Stimulated activated naive CD8-positive, alpha-beta T cell treated with anti-CD3 and anti-CD28 coated beads, Interleukin-15, Interleukin-2, amounts not matched to agents 100 ng/mL and 50 ng/mL, for 24 hours (primary cell): ENCODE data around the gene CGREF1.
A peak's percentile ranks its signal among the peaks of the same experiment; 100 is the strongest.

Experiments used
- H3K27ac Mint-ChIP-seq: one replicate; pipeline ENCODE4 v1.8.0; 2021; ENCODE audit warnings: mild to moderate bottlenecking, mixed read lengths
- H3K27me3 Mint-ChIP-seq: one replicate; pipeline ENCODE4 v1.8.0; 2021; ENCODE audit warnings: mixed read lengths
- H3K36me3 Mint-ChIP-seq: one replicate; pipeline ENCODE4 v1.8.0; 2021; ENCODE audit warnings: low read depth, mixed read lengths
- H3K4me1 Mint-ChIP-seq: one replicate; pipeline ENCODE4 v1.8.0; 2021; ENCODE audit warnings: low read depth, mixed read lengths
- H3K4me3 Mint-ChIP-seq: one replicate; pipeline ENCODE4 v1.8.0; 2021; ENCODE audit warnings: mild to moderate bottlenecking, mixed read lengths
- H3K9me3 Mint-ChIP-seq: one replicate; pipeline ENCODE4 v1.8.0; 2021; ENCODE audit warnings: mixed read lengths

CGREF1 gene

DNA sequence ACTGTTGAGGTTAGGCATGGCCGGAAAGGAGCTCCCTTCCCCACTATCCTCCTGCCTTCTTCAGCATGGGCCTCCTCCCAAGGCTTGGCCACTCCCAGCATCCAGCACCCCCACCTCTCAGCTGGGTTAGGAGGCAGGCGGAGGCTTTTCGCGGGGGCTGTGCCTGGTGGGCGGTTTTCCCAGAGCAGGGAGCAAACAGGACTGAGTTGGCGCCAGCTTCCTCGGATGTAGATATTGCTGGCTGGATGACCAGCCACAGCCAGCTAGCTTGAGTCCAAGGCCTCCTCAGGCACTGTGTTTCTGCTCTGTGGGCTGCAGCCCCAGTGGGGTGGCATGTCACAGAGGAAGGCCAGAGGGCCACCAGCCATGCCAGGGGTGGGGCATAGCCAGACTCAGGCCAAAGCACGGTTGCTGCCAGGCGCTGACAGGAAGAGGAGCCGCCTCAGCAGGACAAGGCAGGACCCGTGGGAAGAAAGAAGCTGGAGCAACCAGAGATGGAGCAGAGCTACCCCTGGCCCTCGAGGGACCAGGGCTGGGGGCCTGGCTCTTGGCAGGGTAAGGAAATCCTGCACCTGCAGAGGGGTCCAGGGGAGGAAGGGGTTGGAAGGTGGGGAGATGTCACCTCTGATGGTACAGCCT, 30.0 kb upstream of the CGREF1 start, which contains the start of gene TCF23:
Gene TCF23 (plus strand): TSS at position 204 of the 639 bp plus-strand sequence. CDS start 130 bp downstream, at position 334.
- Mint-ChIP-seq H3K27ac (no peak within 1 kb of the TSS), H3K4me3 (no peak within 1 kb of the TSS), H3K27me3 (peaks cover 4% of the 10 kb centered on the region), H3K4me1 (no peaks in the 10 kb centered on the region), H3K9me3 (no peaks in the 10 kb centered on the region), H3K36me3 (no peaks in the 10 kb centered on the region)

DNA sequence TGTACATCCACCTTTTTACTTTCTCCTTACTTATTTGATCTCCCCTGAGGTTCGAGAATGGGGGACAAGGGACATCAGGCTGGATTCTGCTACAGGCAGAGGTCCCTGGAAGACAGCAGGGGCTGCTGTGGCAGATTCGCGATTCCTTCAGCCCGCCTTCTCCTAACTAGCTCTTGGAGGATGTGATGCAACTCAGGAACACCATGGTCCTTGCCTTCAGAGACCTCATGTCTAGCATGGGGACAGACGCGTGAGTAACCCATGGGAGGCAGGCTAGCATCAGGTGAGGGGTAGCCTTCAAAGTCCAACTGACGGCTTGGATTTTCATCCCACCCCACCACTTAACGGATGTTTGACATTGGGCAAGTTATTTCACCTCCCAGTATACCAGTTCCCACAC, 29.0 kb upstream of the CGREF1 start:
- Mint-ChIP-seq H3K4me3 (no peak overlapping the region), H3K27me3 (peaks cover 11% of the 10 kb centered on the region), H3K36me3 (no peaks in the 10 kb centered on the region), H3K27ac (no peak overlapping the region), H3K9me3 (no peaks in the 10 kb centered on the region), H3K4me1 (no peaks in the 10 kb centered on the region)

DNA sequence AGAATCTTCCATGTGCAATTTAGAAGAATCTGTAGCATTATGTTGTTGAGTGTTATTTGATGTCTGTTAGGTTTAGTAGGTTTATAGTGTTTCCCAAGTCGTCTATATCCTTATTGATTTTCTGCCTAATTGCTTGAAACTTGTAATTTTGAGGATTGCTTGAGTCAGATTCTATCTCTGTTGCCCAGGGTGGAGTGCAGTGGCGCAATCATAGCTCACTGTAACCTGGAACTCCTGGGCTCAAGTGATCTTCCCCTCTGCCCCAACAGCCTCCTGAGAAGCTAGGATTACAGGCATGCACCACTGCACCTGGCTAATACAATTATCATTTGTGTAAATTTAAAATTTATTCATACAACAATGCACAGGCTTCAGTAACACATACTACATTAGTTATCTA, 26.8 kb upstream of the CGREF1 start:
- Mint-ChIP-seq H3K27me3 (peaks cover 11% of the 10 kb centered on the region), H3K36me3 (no peaks in the 10 kb centered on the region), H3K9me3 (no peaks in the 10 kb centered on the region), H3K27ac (no peak overlapping the region), H3K4me1 (no peaks in the 10 kb centered on the region), H3K4me3 (no peak overlapping the region)

DNA sequence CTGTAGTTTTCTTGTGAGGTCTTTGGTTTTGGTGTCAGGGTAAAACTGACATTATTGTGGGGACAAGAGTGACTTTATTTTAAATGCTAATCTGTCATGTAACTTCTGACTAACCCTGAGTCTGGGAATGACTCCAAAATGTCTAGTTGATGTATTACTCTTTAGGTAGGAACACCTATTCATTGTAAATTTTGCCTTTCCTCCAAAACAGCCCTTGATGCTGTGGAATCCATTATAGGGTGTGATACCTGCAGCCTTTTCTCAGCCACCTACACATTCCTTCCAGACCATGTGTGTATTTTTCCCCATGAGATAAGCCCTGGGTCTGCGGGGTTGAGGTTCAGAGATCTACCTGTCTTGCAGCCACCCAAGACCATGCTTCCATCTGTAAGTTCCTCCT, 24.4 kb upstream of the CGREF1 start:
- H3K4me3 Mint-ChIP-seq, result no peak overlapping the region
- no peak overlapping the region for H3K27ac Mint-ChIP-seq
- H3K9me3 Mint-ChIP-seq, result no peaks in the 10 kb centered on the region
- H3K36me3 Mint-ChIP-seq, result no peaks in the 10 kb centered on the region
- H3K27me3 Mint-ChIP-seq, result peaks cover 8% of the 10 kb centered on the region
- H3K4me1 Mint-ChIP-seq, result no peaks in the 10 kb centered on the region

DNA sequence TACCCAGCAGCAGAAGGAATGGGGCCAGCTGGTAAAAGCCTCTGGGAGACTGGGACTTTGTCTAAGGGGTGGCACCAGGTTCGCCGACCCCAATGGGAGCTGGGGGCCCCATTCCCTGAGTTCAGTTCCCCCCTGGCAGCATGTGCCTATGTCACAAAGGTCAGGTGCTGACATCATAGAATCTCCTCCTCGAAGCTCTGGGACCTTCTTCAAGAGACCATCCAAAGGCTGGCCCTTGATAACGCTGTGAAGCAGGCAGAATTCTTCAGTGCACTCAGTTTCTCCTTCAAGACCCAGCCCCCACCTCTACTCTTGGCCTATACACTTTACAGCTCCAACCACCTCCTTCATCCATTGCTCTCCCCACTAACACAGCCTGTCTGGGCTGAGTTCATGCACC, 20.4 kb upstream of the CGREF1 start, which contains the start of gene PRR30:
Gene PRR30 (minus strand): TSS at position 101 of the 400 bp plus-strand sequence. CDS start 1,081 bp downstream, outside the sequence.
- peaks cover 10% of the 10 kb centered on the region for H3K4me1 Mint-ChIP-seq
- no peak within 1 kb of the TSS for H3K27ac Mint-ChIP-seq
- peaks cover 7% of the 10 kb centered on the region for H3K27me3 Mint-ChIP-seq
- no peaks in the 10 kb centered on the region for H3K9me3 Mint-ChIP-seq
- no peaks in the 10 kb centered on the region for H3K36me3 Mint-ChIP-seq
- H3K4me3 Mint-ChIP-seq, result no peak within 1 kb of the TSS

DNA sequence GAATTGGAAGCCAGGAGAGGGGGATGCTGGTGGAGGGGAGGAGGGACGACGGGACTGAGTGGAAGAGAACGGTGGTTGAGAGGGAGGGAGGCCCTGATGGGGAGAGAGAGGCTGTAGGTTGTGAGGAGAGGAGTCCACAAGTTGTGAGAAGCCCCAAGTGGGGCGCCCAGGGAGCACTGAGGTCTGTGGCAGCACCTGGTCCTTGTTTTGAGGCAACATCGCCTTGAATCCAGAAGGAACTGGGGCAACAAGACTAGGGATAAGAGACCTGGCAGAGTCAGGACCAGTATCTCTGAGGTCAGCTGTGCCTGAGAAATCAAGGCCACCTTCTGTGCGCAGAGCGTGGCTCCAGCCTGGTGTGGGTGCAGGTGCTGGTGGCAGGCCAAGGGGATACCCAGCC, 19.2 kb upstream of the CGREF1 start:
- H3K36me3 Mint-ChIP-seq, result peaks cover 7% of the 10 kb centered on the region
- peaks cover 17% of the 10 kb centered on the region for H3K4me1 Mint-ChIP-seq

DNA sequence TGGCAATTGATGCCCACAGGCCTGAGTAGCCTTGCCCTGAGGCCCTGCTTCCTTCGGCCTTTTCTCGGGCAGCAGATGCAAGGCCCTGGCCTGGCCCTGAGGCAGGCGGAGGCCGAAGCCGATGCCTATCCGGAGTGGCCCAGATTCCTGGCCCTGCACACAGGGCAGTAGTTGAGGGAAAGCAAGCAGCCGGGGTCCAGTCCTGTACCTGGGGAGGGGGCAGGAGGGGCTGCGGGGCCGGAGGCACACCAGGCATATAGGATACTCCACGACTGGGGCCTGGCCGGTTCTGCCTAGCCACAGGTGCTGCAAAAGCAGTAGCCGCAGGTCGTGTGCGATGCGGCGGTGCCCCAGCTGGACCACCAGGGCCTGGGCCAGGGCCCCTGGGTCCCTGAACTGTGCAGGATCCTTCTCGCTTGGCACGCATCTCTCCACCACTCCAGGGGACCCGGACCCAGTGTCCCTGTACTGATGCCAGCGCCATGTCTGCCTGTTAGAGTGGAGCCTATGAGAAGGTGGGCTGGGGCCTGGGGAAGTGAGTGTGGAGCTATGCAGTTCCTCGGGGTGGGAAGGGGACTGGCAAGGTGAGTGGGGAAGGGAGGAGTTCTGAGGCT, 18.5 kb upstream of the CGREF1 start:
- no peaks in the 10 kb centered on the region for H3K9me3 Mint-ChIP-seq
- H3K4me3 Mint-ChIP-seq, result no peak overlapping the region
- peaks cover 24% of the 10 kb centered on the region for H3K4me1 Mint-ChIP-seq
- no peak overlapping the region for H3K27ac Mint-ChIP-seq
- peaks cover 12% of the 10 kb centered on the region for H3K36me3 Mint-ChIP-seq
- no peaks in the 10 kb centered on the region for H3K27me3 Mint-ChIP-seq

More for the DNA sequence above, 19.2 kb upstream of the CGREF1 start:
- H3K27me3 Mint-ChIP-seq, result peaks cover 2% of the 10 kb centered on the region
- no peaks in the 10 kb centered on the region for H3K9me3 Mint-ChIP-seq
- H3K4me3 Mint-ChIP-seq, result no peak overlapping the region
- no peak overlapping the region for H3K27ac Mint-ChIP-seq

DNA sequence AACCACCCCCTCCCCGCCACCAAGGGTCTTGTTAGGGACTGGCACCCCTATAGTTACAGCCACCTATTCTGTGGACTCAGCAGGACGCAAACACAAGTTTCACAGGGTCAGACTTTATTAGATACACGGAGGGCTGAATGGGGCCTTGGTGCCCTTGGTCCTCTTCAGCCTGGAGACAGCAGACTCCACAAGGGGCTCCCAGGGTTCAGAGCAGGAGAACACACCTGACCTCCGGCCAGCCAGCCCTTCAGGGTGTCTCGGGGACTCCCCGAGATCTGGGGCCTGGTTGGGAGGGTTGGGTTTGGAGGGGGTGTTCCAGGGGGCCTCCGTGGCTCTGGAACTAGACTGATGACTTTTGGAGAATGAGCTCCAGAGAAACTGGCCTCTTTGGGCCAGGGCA, 17.8 kb upstream of the CGREF1 start:
- peaks cover 15% of the 10 kb centered on the region for H3K36me3 Mint-ChIP-seq
- H3K4me3 Mint-ChIP-seq, result no peak overlapping the region
- H3K4me1 Mint-ChIP-seq, result peaks cover 25% of the 10 kb centered on the region
- H3K9me3 Mint-ChIP-seq, result no peaks in the 10 kb centered on the region
- no peaks in the 10 kb centered on the region for H3K27me3 Mint-ChIP-seq
- no peak overlapping the region for H3K27ac Mint-ChIP-seq

DNA sequence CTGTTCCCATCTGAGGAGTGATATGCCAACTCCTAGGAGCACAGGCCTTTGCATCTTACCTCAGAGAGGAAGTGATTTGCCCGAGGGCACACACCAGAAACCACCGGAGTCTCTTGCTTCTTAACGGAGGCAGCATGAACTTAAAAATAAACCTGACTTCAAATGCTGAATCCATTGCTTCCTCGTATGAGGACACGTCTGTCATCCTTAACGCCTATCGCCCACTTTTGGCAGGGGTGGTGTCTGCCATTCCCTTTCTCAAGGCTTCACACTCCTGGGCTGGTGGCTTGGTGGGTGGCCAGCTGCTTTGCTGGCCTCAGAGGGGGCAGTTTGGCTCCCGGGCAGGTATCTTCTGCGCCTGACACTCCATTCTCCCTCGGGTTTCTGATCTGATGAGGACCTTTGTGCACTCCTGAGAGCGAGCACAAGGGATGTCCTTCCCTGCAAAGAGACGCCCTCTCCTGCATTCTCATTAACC, 16.6 kb upstream of the CGREF1 start:
- Mint-ChIP-seq H3K36me3 (peaks cover 22% of the 10 kb centered on the region), H3K9me3 (no peaks in the 10 kb centered on the region), H3K27me3 (no peaks in the 10 kb centered on the region), H3K4me3 (peak overlapping the region; percentile 55), H3K27ac (peak overlapping the region; percentile 31), H3K4me1 (peaks cover 25% of the 10 kb centered on the region)

DNA sequence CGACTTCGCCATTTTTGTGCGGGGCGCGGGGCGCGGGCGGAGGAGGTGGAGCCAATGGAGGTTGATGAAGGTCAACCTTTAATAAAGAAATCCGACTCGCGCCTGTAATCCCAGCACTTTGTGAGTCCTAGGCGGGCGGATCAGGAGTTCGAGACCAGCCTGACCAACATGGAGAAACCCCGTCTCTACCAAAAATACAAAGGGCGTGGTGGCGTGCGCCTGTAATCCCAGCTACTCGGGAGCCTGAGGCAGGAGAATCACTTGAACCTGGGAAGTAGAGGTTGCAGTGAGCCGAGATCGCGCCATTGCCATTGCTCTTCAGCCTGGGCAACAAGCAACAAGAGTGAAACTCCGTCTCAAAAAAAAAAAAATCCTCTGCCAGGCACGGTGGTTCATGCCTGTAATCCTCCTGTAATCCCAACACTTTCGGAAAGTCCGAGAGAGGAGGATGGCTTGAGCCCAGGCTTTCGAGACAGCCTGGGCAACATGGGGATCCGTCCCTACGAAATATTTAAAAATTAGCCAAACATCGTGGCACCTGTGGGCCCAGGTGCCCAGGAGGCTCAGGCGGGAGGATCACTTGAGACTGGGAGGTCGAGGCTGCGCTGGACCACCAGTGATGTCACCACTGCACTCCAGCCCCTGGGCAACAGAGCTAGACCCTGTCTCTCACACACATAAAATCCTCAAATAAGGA, 16.0 kb upstream of the CGREF1 start:
- no peaks in the 10 kb centered on the region for H3K9me3 Mint-ChIP-seq
- H3K27me3 Mint-ChIP-seq, result no peaks in the 10 kb centered on the region
- H3K4me3 Mint-ChIP-seq, result peak overlapping the region; percentile 97
- H3K27ac Mint-ChIP-seq, result peak overlapping the region; percentile 91
- H3K4me1 Mint-ChIP-seq, result peaks cover 25% of the 10 kb centered on the region
- peaks cover 25% of the 10 kb centered on the region for H3K36me3 Mint-ChIP-seq

DNA sequence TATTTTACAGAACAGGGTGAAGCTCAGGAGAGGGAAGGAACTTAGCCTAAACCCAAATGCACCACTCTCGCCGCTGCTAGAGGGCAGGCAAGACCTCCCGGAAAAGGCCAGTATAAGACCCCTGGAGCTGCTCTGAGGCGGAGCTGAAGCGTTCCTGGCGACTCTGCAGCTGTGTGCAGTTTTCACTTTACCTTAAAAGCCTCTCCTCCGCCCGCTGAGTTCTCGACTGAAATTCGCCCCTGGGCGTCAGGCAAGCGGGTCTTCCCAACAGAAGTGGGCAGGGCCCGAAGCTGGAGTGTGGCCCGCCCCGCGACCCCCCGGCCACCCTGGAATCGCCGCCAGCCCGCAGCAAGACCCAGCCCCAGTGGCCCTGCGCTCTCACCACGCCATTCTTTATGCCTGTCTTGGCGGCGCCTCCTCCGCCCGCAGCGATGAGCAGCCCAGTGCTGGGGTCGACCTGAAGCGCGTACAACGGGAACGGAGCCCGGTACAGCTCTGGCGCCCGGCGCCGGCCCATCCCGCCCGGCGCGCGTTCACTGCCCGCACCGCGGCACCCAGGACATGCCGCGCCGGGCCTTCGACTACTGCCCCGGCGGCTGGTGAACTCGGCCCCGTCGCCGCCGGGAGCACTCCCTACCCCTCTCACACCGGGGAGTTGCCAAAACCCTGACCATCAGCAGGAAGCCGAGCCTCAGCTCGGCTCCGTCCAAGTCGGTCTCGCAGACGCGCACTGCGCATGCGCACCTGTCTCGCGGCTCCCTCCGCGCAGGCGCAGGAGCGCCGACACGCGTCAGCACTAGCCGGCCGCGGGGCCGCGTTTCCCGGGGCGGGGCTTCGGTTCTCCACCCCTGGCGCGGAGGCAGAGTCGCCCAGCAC, 15.2 kb upstream of the CGREF1 start, which contains the start of gene PREB:
Gene PREB (minus strand): TSS at position 732 of the 876 bp plus-strand sequence. CDS start 215 bp downstream, at position 517.
- H3K4me1 Mint-ChIP-seq, result peaks cover 25% of the 10 kb centered on the region
- H3K27me3 Mint-ChIP-seq, result no peaks in the 10 kb centered on the region
- H3K4me3 Mint-ChIP-seq, result peak within 1 kb of the TSS; percentile 97
- H3K36me3 Mint-ChIP-seq, result peaks cover 32% of the 10 kb centered on the region
- H3K9me3 Mint-ChIP-seq, result no peaks in the 10 kb centered on the region
- H3K27ac Mint-ChIP-seq, result peak within 1 kb of the TSS; percentile 91

DNA sequence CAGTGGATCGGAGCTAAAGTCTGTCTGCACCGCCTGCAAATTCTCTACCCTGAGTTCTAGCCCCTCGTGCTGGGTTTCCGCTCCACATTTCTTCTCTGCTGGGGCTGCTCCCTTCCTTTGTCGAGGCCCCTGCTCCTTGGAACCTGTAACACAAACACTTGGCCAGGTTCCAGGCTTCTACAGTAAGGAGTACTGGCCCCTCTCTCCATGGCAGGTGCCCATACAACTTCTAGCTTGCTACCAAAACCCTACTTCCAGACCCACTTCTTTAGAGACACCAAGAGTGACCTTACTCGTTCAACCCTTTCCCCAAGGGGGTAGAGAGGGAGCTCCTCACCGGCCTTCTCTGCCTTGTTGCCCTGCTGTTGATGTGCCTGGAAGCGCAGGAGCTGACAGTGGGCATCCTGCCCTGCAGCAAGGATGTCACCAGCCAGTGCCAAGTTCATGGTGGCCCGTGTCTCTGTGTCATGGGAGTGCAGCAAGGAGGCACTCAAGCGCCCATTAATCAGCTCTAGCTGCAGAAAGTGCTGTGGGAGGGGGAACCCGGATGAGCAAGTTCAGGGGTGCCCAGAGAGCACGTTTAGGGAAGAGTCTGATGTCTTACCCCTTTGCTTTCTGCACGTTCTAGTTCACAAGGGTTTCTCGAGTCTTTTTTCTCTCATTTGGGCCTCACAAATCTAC, 14.4 kb upstream of the CGREF1 start:
- H3K4me3 Mint-ChIP-seq, result peak overlapping the region; percentile 97
- H3K36me3 Mint-ChIP-seq, result peaks cover 33% of the 10 kb centered on the region
- no peaks in the 10 kb centered on the region for H3K27me3 Mint-ChIP-seq
- H3K9me3 Mint-ChIP-seq, result no peaks in the 10 kb centered on the region
- H3K27ac Mint-ChIP-seq, result peak overlapping the region; percentile 87
- peaks cover 25% of the 10 kb centered on the region for H3K4me1 Mint-ChIP-seq

DNA sequence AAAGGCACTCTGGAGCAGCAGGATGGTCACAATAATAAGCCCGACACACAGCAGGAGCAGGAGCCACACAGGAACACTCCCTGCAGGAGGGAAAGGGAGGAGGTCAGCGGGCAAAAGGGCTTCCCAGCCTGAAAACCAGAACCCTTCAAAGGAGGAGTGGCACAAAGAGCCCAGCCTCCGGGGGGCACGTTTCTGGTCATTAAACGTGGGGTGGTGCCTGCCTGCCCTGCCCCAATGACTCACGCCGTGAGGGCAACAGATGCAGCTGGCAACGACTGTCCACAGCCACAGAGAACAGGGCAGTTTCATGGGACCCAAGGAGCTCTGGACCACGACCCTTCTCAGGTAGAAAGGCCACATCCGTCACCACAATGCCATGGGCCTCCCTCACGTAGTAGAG, 12.5 kb upstream of the CGREF1 start:
- Mint-ChIP-seq H3K9me3 (no peaks in the 10 kb centered on the region), H3K36me3 (peaks cover 33% of the 10 kb centered on the region), H3K4me1 (peaks cover 25% of the 10 kb centered on the region), H3K27me3 (no peaks in the 10 kb centered on the region), H3K4me3 (no peak overlapping the region), H3K27ac (no peak overlapping the region)

DNA sequence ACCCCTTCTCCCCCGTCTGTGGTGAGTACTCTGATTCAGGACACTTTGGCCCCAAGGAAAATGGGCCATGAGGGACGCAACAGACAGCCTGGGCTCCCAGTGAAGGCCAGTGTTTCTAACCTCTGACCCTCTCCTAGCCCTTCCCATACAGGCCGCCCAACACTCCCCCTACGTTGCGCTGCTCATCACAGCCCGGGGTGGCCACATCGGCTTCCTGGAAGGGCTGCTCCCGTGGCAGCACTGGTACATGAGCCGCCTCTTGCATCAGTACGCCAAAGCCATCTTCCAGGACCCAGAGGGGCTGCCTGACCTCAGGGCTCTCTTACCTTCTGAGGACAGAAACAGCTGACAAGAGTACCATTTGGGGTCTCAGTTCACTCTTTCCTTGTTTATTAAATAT, 11.5 kb upstream of the CGREF1 start:
- no peak overlapping the region for H3K27ac Mint-ChIP-seq

More for the DNA sequence above, 11.5 kb upstream of the CGREF1 start:
- no peak overlapping the region for H3K4me3 Mint-ChIP-seq
- H3K36me3 Mint-ChIP-seq, result peaks cover 33% of the 10 kb centered on the region
- peaks cover 24% of the 10 kb centered on the region for H3K4me1 Mint-ChIP-seq
- H3K27me3 Mint-ChIP-seq, result no peaks in the 10 kb centered on the region
- no peaks in the 10 kb centered on the region for H3K9me3 Mint-ChIP-seq
